Activated B cell treated with CpG ODN at 0.5 μM for 24 hours (primary cell): Measurements from ENCODE around the gene KLHDC9. TPM values are rescaled to one million over a fixed set of nuclear protein-coding genes. Genes with fewer than 3 reads are reported as not detected.

Source experiments
- ATAC-seq: fragments of 200-7000 bp; cut with Tn5 transposase; one replicate; pipeline ENCODE4 v1.10.0; 2021; ENCODE audit warnings: low read depth, mild to moderate bottlenecking, moderate library complexity
- CTCF ChIA-PET: fragments of 350-600 bp; sonication (Branson Sonifier 250); formaldehyde crosslinking; loops from one replicate; lab custom pipeline; 2021; ENCODE audit warnings: antibody characterized with exemption; lab: Charles Lee
- POLR2A ChIA-PET: fragments of 350-600 bp; sonication (Branson Sonifier 250); formaldehyde crosslinking; loops from one replicate; lab custom pipeline; 2021; ENCODE audit warnings: antibody characterized with exemption; lab: Charles Lee
- DNase-seq: peaks from one replicate; pipeline ENCODE4 v3.0.0; 2022
- H3K27ac Mint-ChIP-seq: one replicate; pipeline ENCODE4 v1.8.0; 2020; ENCODE audit warnings: mixed read lengths
- H3K27me3 Mint-ChIP-seq: one replicate; pipeline ENCODE4 v1.8.0; 2021; ENCODE audit warnings: mixed read lengths
- H3K36me3 Mint-ChIP-seq: one replicate; pipeline ENCODE4 v1.8.0; 2021; ENCODE audit warnings: low read depth, mixed read lengths
- H3K4me1 Mint-ChIP-seq: one replicate; pipeline ENCODE4 v1.8.0; 2021; ENCODE audit warnings: mixed read lengths
- H3K4me3 Mint-ChIP-seq: one replicate; pipeline ENCODE4 v1.8.0; 2020; ENCODE audit warnings: mild to moderate bottlenecking, mixed read lengths
- H3K9me3 Mint-ChIP-seq: one replicate; pipeline ENCODE4 v1.8.0; 2020; ENCODE audit warnings: mixed read lengths
- intact Hi-C: fragments of 100-400 bp; cut with micrococcal nuclease; formaldehyde crosslinking; loops from one replicate; pipeline ENCODE4 v1.15.1; 2024
- total RNA-seq: library from RNA; stranded (reverse); gene quantifications from 2 replicates; pipeline ENCODE4 v1.2.3, GENCODE V29; 2022
- TF ChIP-seq, protein P1 (sequence below): fragments of 200-600 bp; IDR thresholded peaks from one replicate; pipeline ENCODE4 v1.8.0; 2022; ENCODE audit warnings: antibody characterized with exemption, mild to moderate bottlenecking

Gene KLHDC9
- total RNA-seq, 1 donor from 2014 or later, result 2.9 TPM

DNA sequence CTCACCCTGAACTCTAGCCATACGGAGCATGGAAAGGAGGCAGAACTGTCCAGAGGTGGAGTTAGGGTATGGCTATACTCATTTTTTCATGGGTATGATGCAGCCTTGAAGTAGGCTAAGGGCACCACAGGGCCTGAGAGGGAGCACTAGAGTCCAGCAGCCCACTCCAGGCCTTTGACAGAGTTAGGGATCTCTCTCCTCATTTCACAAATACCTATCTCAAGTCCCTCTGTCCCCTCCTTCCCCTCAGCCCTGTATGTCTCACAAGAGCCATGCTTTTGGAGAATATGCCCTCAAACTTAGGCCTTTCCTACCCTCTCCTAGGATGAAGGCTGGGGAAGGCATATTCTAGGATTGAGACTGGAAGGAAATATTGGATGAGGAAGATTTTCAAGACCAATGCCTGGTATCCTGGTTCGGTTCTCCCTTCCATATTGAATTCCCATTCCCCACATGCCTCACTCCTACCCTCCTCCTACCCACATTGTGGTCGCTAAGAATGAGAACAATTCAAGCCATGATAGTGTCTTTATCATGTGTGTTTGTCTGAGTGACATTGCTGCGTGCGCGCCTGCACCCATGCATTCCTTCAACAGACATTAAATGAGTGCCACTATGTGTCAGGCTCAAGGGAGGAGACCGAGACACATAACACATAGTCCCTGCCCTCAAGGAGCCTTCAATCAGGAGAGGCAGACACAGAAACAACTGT, 6.2 kb upstream of the KLHDC9 start:
- TF ChIP-seq, protein P1, sequence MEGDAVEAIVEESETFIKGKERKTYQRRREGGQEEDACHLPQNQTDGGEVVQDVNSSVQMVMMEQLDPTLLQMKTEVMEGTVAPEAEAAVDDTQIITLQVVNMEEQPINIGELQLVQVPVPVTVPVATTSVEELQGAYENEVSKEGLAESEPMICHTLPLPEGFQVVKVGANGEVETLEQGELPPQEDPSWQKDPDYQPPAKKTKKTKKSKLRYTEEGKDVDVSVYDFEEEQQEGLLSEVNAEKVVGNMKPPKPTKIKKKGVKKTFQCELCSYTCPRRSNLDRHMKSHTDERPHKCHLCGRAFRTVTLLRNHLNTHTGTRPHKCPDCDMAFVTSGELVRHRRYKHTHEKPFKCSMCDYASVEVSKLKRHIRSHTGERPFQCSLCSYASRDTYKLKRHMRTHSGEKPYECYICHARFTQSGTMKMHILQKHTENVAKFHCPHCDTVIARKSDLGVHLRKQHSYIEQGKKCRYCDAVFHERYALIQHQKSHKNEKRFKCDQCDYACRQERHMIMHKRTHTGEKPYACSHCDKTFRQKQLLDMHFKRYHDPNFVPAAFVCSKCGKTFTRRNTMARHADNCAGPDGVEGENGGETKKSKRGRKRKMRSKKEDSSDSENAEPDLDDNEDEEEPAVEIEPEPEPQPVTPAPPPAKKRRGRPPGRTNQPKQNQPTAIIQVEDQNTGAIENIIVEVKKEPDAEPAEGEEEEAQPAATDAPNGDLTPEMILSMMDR, result no peak
- H3K4me3 Mint-ChIP-seq, result no peak overlapping the region
- DNase-seq (no peak), ATAC-seq (no peak)
- H3K36me3 Mint-ChIP-seq, result no peaks in the 10 kb centered on the region
- no peak overlapping the region for H3K27ac Mint-ChIP-seq
- H3K27me3 Mint-ChIP-seq, result no peaks in the 10 kb centered on the region
- POLR2A ChIA-PET, result interaction anchor here (0.6 kb wide), 1 partner anchor 48 kb away, joined by 3 read pairs; no protein-coding TSS in a partner anchor
- CTCF ChIA-PET, result interaction anchor here (1.6 kb wide), 1 partner anchor 22 kb away, joined by 4 read pairs; the partner anchor contains the start of gene ARHGAP30
- intact Hi-C loops, result loop anchor here (2.0 kb wide), 1 partner anchor 15 kb away; no protein-coding TSS in a partner anchor
- H3K9me3 Mint-ChIP-seq, result no peaks in the 10 kb centered on the region
- H3K4me1 Mint-ChIP-seq, result peaks cover 17% of the 10 kb centered on the region

DNA sequence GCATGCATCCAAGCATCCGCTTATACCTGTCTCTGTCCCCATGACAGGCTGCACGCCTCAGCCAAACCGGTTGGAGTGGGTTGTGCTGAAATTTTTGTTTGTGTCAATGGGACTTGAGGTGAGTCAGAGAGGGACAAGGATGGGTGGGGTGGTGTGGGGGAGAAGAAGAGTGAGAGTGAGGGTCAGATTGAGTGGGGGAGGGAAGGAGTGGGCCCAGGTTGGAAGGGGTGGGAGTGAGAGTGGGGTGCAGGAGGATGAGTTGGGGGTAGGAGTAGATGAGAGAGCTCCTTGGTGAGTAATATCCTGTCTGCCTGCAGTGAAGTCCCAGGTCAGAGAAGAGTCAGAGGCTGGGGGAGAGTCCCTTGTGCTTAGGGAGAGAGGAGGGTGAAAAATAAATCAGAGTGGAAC, 5.5 kb upstream of the KLHDC9 start:
- H3K4me1 Mint-ChIP-seq, result peaks cover 24% of the 10 kb centered on the region
- no peak overlapping the region for H3K27ac Mint-ChIP-seq
- H3K9me3 Mint-ChIP-seq, result no peaks in the 10 kb centered on the region
- no peaks in the 10 kb centered on the region for H3K27me3 Mint-ChIP-seq
- POLR2A ChIA-PET, result interaction anchor here (0.6 kb wide), 1 partner anchor 48 kb away, joined by 3 read pairs; no protein-coding TSS in a partner anchor
- intact Hi-C loops, result no loop called here
- TF ChIP-seq, protein P1, result no peak
- CTCF ChIA-PET, result interaction anchor here (1.6 kb wide), 1 partner anchor 22 kb away, joined by 4 read pairs; the partner anchor contains the start of gene ARHGAP30
- ATAC-seq, result no peak
- H3K36me3 Mint-ChIP-seq, result no peaks in the 10 kb centered on the region
- H3K4me3 Mint-ChIP-seq, result no peak overlapping the region
- no peak for DNase-seq

DNA sequence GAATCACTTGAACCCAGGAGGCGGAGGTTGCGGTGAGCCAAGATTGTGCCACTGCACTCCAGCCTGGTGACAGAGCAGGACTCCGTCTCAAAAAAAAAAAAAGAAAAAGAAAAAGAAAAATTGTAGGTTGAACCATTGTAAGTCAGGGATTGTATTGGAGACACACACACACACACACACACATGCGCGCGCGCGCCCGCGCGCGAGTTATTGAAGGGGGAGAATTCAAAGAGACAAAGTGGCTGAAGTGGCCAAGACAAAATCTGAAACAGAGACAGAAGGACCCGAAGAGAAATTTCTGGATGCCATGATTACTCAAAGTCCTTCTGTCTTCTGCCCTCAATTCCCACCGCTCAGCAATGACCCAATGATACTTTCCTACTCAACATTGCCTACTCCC, 3.7 kb upstream of the KLHDC9 start:
- DNase-seq (no peak), ATAC-seq (no peak)
- POLR2A ChIA-PET, result interaction anchor here (0.7 to 5.7 kb wide), 3 partner anchors 25 to 56 kb away, joined by 4 to 74 read pairs (median 6); partner anchors contain the start of genes ARHGAP30 and DEDD
- TF ChIP-seq, protein P1, result no peak
- intact Hi-C loops, result no loop called here
- peaks cover 36% of the 10 kb centered on the region for H3K4me1 Mint-ChIP-seq
- no peak overlapping the region for H3K4me3 Mint-ChIP-seq
- H3K36me3 Mint-ChIP-seq, result peaks cover 4% of the 10 kb centered on the region
- no peaks in the 10 kb centered on the region for H3K9me3 Mint-ChIP-seq
- CTCF ChIA-PET, result interaction anchor here (5.7 kb wide), 1 partner anchor 25 kb away, joined by 95 read pairs; the partner anchor contains the start of gene ARHGAP30
- no peak overlapping the region for H3K27ac Mint-ChIP-seq
- no peaks in the 10 kb centered on the region for H3K27me3 Mint-ChIP-seq

DNA sequence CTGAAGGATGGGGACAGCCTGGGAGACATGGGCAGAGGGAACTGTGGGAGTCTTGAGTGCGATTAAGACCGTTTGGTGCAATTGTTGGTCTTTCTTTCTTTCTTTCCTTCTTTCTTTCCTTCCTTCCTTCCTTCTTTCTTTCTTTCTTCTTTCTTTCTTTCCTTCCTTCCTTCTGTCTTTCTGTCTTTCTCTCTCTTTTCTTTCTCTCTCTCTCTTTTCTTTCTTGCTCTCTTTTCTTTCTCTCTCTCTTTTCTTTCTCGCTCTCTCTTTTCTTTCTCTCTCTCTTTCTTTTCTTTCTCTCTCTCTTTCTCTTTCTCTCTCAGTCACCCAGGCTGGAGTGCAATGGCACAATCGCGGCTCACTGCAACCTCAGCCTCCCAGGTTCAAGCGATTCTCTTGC, 2.9 kb upstream of the KLHDC9 start:
- ATAC-seq, result no peak
- ChIA-PET POLR2A (interaction anchor here (0.7 to 6.4 kb wide), 4 partner anchors 26 to 74 kb away, joined by 4 to 79 read pairs (median 45); partner anchors contain the start of genes ARHGAP30, F11R and USF1), CTCF (interaction anchor here (5.7 to 7.1 kb wide), 2 partner anchors 25 to 98 kb away, joined by 79 to 95 read pairs; partner anchors contain the start of gene ARHGAP30)
- no peak overlapping the region for H3K27ac Mint-ChIP-seq
- no peak overlapping the region for H3K4me3 Mint-ChIP-seq
- no peaks in the 10 kb centered on the region for H3K27me3 Mint-ChIP-seq
- DNase-seq, result no peak
- H3K4me1 Mint-ChIP-seq, result peaks cover 36% of the 10 kb centered on the region
- H3K9me3 Mint-ChIP-seq, result no peaks in the 10 kb centered on the region
- TF ChIP-seq, protein P1, result peak; percentile 28
- intact Hi-C loops, result loop anchor here (5.0 kb wide), 2 partner anchors 83 to 383 kb away; partner anchors contain the start of gene CD48
- H3K36me3 Mint-ChIP-seq, result peaks cover 10% of the 10 kb centered on the region
